ENCODE data around the gene DOCK9. TPM values are rescaled to one million over a fixed set of nuclear protein-coding genes. Genes with fewer than 3 reads are reported as not detected.

The DOCK9 gene
- total and polyA plus RNA-seq, 2 donors (not counting 3 experiments of a cell fraction or from before 2014, with no cell fraction given) = 147 to 323 TPM

DNA sequence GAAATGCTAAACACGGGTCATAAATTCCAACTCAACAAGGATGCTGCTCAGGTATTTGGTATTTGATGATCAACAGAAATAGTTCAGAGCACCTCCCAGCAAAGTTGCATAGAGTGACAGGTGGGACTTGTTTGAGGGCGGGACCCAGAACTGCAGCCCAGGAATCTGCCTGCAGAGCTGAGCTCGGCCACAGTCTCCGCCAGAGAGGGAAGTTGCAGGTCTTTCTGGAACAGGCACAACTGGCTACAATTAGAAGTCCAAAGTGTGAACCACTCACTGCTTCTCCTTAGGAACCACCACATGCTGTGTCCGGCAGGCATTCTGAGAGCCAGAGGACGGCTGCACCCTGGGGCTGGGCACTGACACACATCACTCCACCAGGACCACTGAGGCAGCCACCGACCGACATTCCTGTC lies 226.5 kb downstream of the DOCK9 start:
- intact Hi-C loops (cut with micrococcal nuclease) (no loop called here), dilution Hi-C loops (cut with MboI; ENCODE audit: extremely low pct_ligation_motif_present, low sequenced_read_pairs) (no loop called here)
- ChIA-PET POLR2A (interaction anchor here (0.6 kb wide), 1 partner anchor 350 kb away, joined by 3 read pairs; no protein-coding TSS in a partner anchor), CTCF (no interaction called here)
- H3K4me1 ChIP-seq (ENCODE audit: control insufficient read depth, extremely low read depth, insufficient read depth, low read length) = peaks cover 4% of the 10 kb centered on the region
- no TSS peak for BruUV-seq (replicated peaks)
- no peaks in the 10 kb centered on the region for H3K79me2 ChIP-seq (ENCODE audit: control insufficient read depth, insufficient read depth, low read length)
- DNase-seq (ENCODE audit: low read depth, low spot score) (no peak), FAIRE-seq (no peak)
- H3K4me2 ChIP-seq (ENCODE audit: insufficient read depth, low read length) = no peak overlapping the region
- no peak overlapping the region for H3K9ac ChIP-seq (replicated peaks; ENCODE audit: extremely low read depth, insufficient read depth, low read length)
- H4K20me1 ChIP-seq (replicated peaks; ENCODE audit: control insufficient read depth, extremely low read depth, insufficient read depth, low read length) = no peaks in the 10 kb centered on the region
- no peak overlapping the region for H2AFZ ChIP-seq (ENCODE audit: low read depth, low read length)
- no peak overlapping the region for H3K27ac ChIP-seq (ENCODE audit: insufficient read depth, low read depth, low read length)
- H3K9me1 ChIP-seq (replicated peaks; ENCODE audit: control insufficient read depth, extremely low read depth, insufficient read depth, low read length) = no peaks in the 10 kb centered on the region
- TF ChIP-seq, protein P1, sequence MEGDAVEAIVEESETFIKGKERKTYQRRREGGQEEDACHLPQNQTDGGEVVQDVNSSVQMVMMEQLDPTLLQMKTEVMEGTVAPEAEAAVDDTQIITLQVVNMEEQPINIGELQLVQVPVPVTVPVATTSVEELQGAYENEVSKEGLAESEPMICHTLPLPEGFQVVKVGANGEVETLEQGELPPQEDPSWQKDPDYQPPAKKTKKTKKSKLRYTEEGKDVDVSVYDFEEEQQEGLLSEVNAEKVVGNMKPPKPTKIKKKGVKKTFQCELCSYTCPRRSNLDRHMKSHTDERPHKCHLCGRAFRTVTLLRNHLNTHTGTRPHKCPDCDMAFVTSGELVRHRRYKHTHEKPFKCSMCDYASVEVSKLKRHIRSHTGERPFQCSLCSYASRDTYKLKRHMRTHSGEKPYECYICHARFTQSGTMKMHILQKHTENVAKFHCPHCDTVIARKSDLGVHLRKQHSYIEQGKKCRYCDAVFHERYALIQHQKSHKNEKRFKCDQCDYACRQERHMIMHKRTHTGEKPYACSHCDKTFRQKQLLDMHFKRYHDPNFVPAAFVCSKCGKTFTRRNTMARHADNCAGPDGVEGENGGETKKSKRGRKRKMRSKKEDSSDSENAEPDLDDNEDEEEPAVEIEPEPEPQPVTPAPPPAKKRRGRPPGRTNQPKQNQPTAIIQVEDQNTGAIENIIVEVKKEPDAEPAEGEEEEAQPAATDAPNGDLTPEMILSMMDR (IDR thresholded peaks at IDR 0.05; ENCODE audit: extremely low read depth in 1 of 2, insufficient read depth in 1 of 2, low read depth in 1 of 2, low read length in 2 of 2) = no peak
- TF ChIP-seq POLR2AphosphoS5 (IDR thresholded peaks at IDR 0.05; ENCODE audit: insufficient read depth, low read depth, low read length) (no peak), FOS (IDR thresholded peaks at IDR 0.05; ENCODE audit: borderline replicate concordance, insufficient read depth, low read length) (no peak), EZH2 (IDR thresholded peaks at IDR 0.05; ENCODE audit: borderline replicate concordance, low read depth, low read length, severe bottlenecking) (no peak), POLR2A (IDR thresholded peaks at IDR 0.05; ENCODE audit: low read depth, low read length) (no peak), MYC (IDR thresholded peaks at IDR 0.05; ENCODE audit: low read depth, low read length) (no peak), GATA2 (IDR thresholded peaks at IDR 0.05; ENCODE audit: insufficient read depth, insufficient read length, low read depth, low read length) (no peak), JUN (IDR thresholded peaks at IDR 0.05; ENCODE audit: borderline replicate concordance, insufficient read depth, insufficient read length, low read depth) (no peak)
- TF ChIP-seq, protein P2, sequence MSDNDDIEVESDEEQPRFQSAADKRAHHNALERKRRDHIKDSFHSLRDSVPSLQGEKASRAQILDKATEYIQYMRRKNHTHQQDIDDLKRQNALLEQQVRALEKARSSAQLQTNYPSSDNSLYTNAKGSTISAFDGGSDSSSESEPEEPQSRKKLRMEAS (IDR thresholded peaks at IDR 0.05; ENCODE audit: insufficient read depth, insufficient read length) = no peak
- H3K9me3 ChIP-seq (replicated peaks; ENCODE audit: control insufficient read depth, insufficient read depth, low read length) = no peaks in the 10 kb centered on the region
- no peaks in the 10 kb centered on the region for H3K36me3 ChIP-seq (ENCODE audit: control insufficient read depth in 2 of 2, extremely low read depth in 1 of 2, insufficient read depth in 2 of 2, low read length in 2 of 2)
- H3K4me3 ChIP-seq (replicated peaks in 1 of 3; ENCODE audit: insufficient read depth in 1 of 3, low read depth in 1 of 3, low read length in 3 of 3) = no peak overlapping the region
- peaks cover 16 to 29% of the 10 kb centered on the region in 2 experiments for H3K27me3 ChIP-seq (ENCODE audit: control insufficient read depth in 2 of 2, insufficient read depth in 2 of 2, low read length in 2 of 2)

Data from endothelial cell of umbilical vein (primary cell).